ENCODE data around the gene ZNF628.

- TF ChIP-seq HDGF (IDR thresholded peaks at IDR 0.05; ENCODE audit: borderline replicate concordance) (no peak), FOXM1 (IDR thresholded peaks at IDR 0.05; ENCODE audit: borderline replicate concordance) (no peak), NFRKB (IDR thresholded peaks at IDR 0.05) (no peak), ELF4 (IDR thresholded peaks at IDR 0.05) (no peak), TARDBP (IDR thresholded peaks at IDR 0.05) (no peak), SP1 (IDR thresholded peaks at IDR 0.05) (no peak), BHLHE40 (IDR thresholded peaks at IDR 0.05; ENCODE audit: borderline replicate concordance) (no peak)
- TF ChIP-seq, protein P1, sequence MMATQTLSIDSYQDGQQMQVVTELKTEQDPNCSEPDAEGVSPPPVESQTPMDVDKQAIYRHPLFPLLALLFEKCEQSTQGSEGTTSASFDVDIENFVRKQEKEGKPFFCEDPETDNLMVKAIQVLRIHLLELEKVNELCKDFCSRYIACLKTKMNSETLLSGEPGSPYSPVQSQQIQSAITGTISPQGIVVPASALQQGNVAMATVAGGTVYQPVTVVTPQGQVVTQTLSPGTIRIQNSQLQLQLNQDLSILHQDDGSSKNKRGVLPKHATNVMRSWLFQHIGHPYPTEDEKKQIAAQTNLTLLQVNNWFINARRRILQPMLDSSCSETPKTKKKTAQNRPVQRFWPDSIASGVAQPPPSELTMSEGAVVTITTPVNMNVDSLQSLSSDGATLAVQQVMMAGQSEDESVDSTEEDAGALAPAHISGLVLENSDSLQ (IDR thresholded peaks at IDR 0.05), result no peak
Observed at GRCh38 chr19:55437410-55437809, 39.0 kb upstream of the ZNF628 start.

Data from HEK293T (cell line).